ENCODE measurements around the gene PTCD2. TPM values are rescaled to one million over a fixed set of nuclear protein-coding genes. Genes with fewer than 3 reads are reported as not detected.
A peak's percentile ranks its signal among the peaks of the same experiment; 100 is the strongest.
"Not testable (repeated sequence)": the region's sequence is repeated elsewhere in the genome, so short reads cannot be mapped to it uniquely, and the experiment has no call there.

PTCD2 gene
- total RNA-seq, 1 donor from 2014 or later = 6.9 TPM

DNA sequence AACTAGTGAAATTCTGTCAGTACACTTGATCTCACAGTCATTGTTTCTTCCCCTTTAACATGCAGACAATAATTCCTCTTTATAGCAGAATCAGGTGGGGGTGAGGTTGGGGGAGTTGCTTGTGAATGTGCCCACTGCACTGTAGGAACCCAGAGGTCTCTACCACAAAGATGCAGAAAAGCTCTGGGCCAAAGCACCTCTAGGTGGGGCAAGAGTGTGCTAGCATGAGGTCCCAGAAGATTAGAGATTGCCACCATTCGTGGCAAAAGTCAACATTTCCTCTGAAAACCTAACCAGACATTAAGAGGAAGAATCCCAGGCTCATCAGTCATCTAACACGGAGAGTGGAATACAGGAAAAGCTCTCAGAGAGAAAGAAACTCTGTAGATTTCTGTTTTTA, 74.5 kb downstream of the PTCD2 start:
- H3K9me3 ChIP-seq = no peaks in the 10 kb centered on the region
- TF ChIP-seq POLR2AphosphoS5 (IDR thresholded peaks at IDR 0.05; ENCODE audit: insufficient read depth in 1 of 2, low read depth in 1 of 2) = no peak
- TF ChIP-seq POLR2A (IDR thresholded peaks at IDR 0.05) = no peak
- TF ChIP-seq, protein P1, sequence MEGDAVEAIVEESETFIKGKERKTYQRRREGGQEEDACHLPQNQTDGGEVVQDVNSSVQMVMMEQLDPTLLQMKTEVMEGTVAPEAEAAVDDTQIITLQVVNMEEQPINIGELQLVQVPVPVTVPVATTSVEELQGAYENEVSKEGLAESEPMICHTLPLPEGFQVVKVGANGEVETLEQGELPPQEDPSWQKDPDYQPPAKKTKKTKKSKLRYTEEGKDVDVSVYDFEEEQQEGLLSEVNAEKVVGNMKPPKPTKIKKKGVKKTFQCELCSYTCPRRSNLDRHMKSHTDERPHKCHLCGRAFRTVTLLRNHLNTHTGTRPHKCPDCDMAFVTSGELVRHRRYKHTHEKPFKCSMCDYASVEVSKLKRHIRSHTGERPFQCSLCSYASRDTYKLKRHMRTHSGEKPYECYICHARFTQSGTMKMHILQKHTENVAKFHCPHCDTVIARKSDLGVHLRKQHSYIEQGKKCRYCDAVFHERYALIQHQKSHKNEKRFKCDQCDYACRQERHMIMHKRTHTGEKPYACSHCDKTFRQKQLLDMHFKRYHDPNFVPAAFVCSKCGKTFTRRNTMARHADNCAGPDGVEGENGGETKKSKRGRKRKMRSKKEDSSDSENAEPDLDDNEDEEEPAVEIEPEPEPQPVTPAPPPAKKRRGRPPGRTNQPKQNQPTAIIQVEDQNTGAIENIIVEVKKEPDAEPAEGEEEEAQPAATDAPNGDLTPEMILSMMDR (IDR thresholded peaks at IDR 0.05) = no peak
- intact Hi-C loops (cut with DNase I) = no loop called here
- H3K27me3 ChIP-seq = no peaks in the 10 kb centered on the region
- H3K4me3 ChIP-seq = no peak overlapping the region
- no peak for DNase-seq (ENCODE audit: extremely low spot score in 2 of 2)
- no peak overlapping the region for H3K27ac ChIP-seq
- H3K4me1 ChIP-seq = peaks cover 7% of the 10 kb centered on the region
- H3K36me3 ChIP-seq = no peaks in the 10 kb centered on the region

DNA sequence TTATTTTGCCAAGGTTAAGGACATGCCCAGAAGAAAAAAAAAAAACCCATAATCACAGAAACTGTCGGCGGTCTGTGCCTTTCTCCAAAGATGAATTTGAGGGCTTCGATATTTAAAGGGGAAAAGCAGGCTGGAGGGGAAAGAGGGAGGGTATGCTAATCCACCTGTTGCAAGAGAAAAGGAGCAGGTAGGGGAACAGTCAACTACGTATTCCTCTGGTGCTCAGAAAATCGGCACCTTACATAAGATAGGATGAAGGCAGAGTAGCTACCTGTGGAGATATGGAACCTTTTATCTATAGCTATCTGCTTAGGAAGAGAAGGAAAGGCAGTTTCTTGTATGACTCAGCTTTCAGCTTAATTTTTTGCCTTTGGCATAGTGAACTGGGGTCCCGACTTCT, 77.7 kb downstream of the PTCD2 start:
- intact Hi-C loops (cut with DNase I) = no loop called here
- Histone ChIP-seq H3K4me3 (no peak overlapping the region), H3K27me3 (no peaks in the 10 kb centered on the region), H3K4me1 (peaks cover 4% of the 10 kb centered on the region), H3K36me3 (no peaks in the 10 kb centered on the region), H3K27ac (no peak overlapping the region), H3K9me3 (no peaks in the 10 kb centered on the region)
- TF ChIP-seq POLR2A (IDR thresholded peaks at IDR 0.05) (no peak), POLR2AphosphoS5 (IDR thresholded peaks at IDR 0.05; ENCODE audit: insufficient read depth in 1 of 2, low read depth in 1 of 2) (no peak)
- TF ChIP-seq, protein P1 (IDR thresholded peaks at IDR 0.05) = no peak
- no peak for DNase-seq (ENCODE audit: extremely low spot score in 2 of 2)

DNA sequence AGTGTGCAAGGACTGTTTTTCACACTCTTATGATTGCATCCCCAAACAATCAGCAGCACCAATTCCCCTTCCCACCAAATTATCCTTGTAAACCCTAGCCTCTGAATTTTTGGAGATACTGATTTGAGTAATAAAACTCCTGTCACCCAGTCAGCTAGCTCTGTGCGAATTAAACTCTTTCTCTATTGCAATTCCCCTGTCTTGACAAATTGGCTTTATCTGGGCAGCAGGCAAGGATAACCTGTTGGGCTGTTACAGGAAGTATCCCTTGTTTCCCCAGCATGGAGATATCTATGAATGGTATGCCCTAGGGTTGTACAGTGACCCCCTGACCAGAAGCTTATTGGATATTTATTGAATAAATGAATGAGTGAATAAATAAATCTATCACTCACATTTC, 80.8 kb downstream of the PTCD2 start:
- no peak for DNase-seq (ENCODE audit: extremely low spot score in 2 of 2)
- intact Hi-C loops (cut with DNase I) = no loop called here
- H3K4me3 ChIP-seq = no peak overlapping the region
- no peaks in the 10 kb centered on the region for H3K9me3 ChIP-seq
- H3K27ac ChIP-seq = no peak overlapping the region
- no peaks in the 10 kb centered on the region for H3K27me3 ChIP-seq
- no peaks in the 10 kb centered on the region for H3K36me3 ChIP-seq
- no peak for TF ChIP-seq POLR2A (IDR thresholded peaks at IDR 0.05)
- TF ChIP-seq, protein P1 (IDR thresholded peaks at IDR 0.05) = no peak
- no peak for TF ChIP-seq POLR2AphosphoS5 (IDR thresholded peaks at IDR 0.05; ENCODE audit: insufficient read depth in 1 of 2, low read depth in 1 of 2)
- H3K4me1 ChIP-seq = no peaks in the 10 kb centered on the region

DNA sequence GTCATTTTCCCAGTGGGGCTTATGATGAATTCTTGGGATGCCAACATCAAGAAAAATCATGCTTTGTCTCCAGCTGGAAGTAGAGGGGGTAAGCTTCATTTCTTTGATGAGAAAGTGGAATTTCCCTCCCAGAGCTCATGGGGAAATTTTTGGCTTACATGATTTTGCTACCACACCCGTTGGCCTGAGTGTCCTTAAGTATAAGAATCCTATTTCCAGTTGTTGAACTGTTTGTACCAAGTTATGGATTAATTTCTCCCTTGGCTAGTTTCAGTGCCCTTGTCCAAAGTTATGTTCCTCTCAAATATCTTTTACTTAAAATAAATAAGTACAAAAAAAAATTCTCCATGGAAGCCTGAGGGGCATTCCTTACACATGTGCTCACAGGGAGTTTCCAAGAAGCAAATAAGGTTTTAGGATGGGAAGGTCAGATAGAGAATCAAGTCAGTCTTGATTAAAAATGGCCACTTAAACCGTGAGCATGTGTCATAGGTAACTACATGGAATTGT, 82.3 kb downstream of the PTCD2 start:
- intact Hi-C loops (cut with DNase I) = no loop called here
- TF ChIP-seq, protein P1 (IDR thresholded peaks at IDR 0.05) = no peak
- TF ChIP-seq POLR2A (IDR thresholded peaks at IDR 0.05) = no peak
- TF ChIP-seq POLR2AphosphoS5 (IDR thresholded peaks at IDR 0.05; ENCODE audit: insufficient read depth in 1 of 2, low read depth in 1 of 2) = no peak
- Histone ChIP-seq H3K4me3 (no peak overlapping the region), H3K27me3 (no peaks in the 10 kb centered on the region), H3K9me3 (no peaks in the 10 kb centered on the region), H3K4me1 (no peaks in the 10 kb centered on the region), H3K36me3 (no peaks in the 10 kb centered on the region), H3K27ac (no peak overlapping the region)
- no peak for DNase-seq (ENCODE audit: extremely low spot score in 2 of 2)

DNA sequence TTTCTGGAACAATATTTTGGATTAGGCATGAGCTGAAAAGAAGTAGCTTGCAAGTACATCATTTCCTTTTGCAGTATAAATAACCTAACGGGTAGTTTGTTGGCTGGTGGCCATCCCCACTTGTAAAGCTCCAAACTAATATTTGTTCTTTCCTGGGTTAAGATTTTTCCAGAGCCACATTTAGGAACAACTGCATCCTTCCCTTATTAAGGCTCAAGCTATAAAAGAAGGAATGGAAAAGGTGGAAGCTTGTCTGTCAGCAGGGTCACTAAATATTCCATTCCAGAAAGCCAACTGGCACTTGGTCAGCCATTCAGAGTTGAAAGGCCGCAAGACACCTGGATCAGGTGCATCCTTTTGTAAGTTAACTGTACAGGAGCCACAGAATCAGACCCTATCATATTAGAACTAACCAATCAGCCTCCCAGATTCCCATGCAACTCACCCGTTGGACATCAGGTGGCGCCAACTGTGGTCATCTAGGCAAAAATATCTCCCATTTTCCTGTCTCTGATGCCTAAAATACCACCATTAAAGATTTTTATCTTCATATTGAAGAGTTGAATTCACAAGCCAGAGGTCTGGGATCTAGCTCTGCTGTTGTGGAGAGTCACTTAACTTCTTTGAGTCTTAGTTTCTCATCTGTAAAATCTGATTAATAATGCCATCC, 82.9 kb downstream of the PTCD2 start:
- Histone ChIP-seq H3K36me3 (no peaks in the 10 kb centered on the region), H3K4me3 (no peak overlapping the region), H3K9me3 (no peaks in the 10 kb centered on the region), H3K4me1 (no peaks in the 10 kb centered on the region), H3K27me3 (no peaks in the 10 kb centered on the region), H3K27ac (no peak overlapping the region)
- intact Hi-C loops (cut with DNase I) = no loop called here
- TF ChIP-seq, protein P1 (IDR thresholded peaks at IDR 0.05) = no peak
- TF ChIP-seq POLR2A (IDR thresholded peaks at IDR 0.05) (no peak), POLR2AphosphoS5 (IDR thresholded peaks at IDR 0.05; ENCODE audit: insufficient read depth in 1 of 2, low read depth in 1 of 2) (peak in 1 of 2 donors; percentile 10)
- no peak for DNase-seq (ENCODE audit: extremely low spot score in 2 of 2)

DNA sequence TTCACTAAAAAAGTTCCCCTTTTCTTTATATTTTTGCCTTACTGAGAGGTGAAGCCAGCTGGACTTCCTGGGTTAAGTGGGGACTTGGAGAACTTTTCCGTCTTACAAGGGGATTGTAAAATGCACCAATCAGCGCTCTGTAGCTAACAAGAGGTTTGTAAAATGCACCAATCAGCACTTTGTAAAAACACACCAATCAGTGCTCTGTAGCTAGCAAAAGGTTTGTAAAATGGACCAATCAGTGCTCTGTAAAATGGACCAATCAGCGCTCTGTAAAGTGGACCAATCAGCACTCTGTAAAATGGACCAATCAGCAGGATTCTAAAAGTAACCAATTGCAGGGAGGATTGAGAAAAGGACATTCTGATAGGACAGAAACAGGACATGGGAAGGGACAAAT, 84.6 kb downstream of the PTCD2 start:
- H3K4me3 ChIP-seq; DNase-seq (ENCODE audit: extremely low spot score in 2 of 2); H3K9me3 ChIP-seq; H3K27me3 ChIP-seq; H3K27ac ChIP-seq; H3K4me1 ChIP-seq; H3K36me3 ChIP-seq; intact Hi-C loops (cut with DNase I): not testable (repeated sequence)
